A549 (cell line): ENCODE data around the gene GNAO1. TPM values are rescaled to one million over a fixed set of nuclear protein-coding genes. Genes with fewer than 3 reads are reported as not detected.

ENCODE experiments used
- ATAC-seq, 2 experiments: fragments of 200-7000 bp in 1 of 2; fragments of >200 bp in 1 of 2; cut with Nextera tagmentation in 1 of 2; cut with Tn5 transposase in 1 of 2; 3 replicates each; pipeline versions ENCODE4 v1.8.0 to v1.9.1; 2018 to 2020; ENCODE audit warnings: mild to moderate bottlenecking in 1 of 2, moderate library complexity in 1 of 2
- CTCF ChIA-PET: fragments of 300-600 bp; sonication (Branson Sonifier 250); formaldehyde crosslinking; extraction: SDS; loops from one replicate; lab custom pipeline; 2021; ENCODE audit warnings: antibody characterized with exemption, inconsistent platforms; lab: Yijun Ruan, JAX
- POLR2A ChIA-PET: fragments of 350-600 bp; formaldehyde crosslinking; extraction: SDS; loops from one replicate; lab custom pipeline; 2021; ENCODE audit warnings: antibody characterized with exemption, inconsistent platforms; lab: Yijun Ruan, JAX
- DNase-seq, 2 experiments: peaks; one replicate each; pipeline versions ENCODE4 v3.0.0 to v3.0.0-alpha.2; 2011 to 2016; ENCODE audit warnings: low read depth in 1 of 2, low spot score in 1 of 2
- FAIRE-seq: peaks from 2 replicates; lab custom pipeline; 2011; peaks lifted over from hg19 to GRCh38; lab: Jason Lieb, UNC
- H3K27ac ChIP-seq, 2 experiments: fragments of >200 bp; sonication (Bioruptor Twin); formaldehyde crosslinking; 3 replicates each; pipeline ENCODE4 v1.5.1; 2016 to 2017
- H3K4me1 ChIP-seq: fragments of >200 bp; sonication (Bioruptor Twin); formaldehyde crosslinking; 3 replicates; pipeline ENCODE4 v1.6.1; 2016
- H3K4me2 ChIP-seq: fragments of >200 bp; sonication (Bioruptor Twin); formaldehyde crosslinking; 3 replicates; pipeline ENCODE4 v1.6.1; 2016
- H3K4me3 ChIP-seq: fragments of >200 bp; sonication (Bioruptor Twin); formaldehyde crosslinking; 3 replicates; pipeline ENCODE4 v1.5.1; 2016
- H3K9me3 ChIP-seq: fragments of >200 bp; sonication (Bioruptor Twin); formaldehyde crosslinking; 3 replicates; pipeline ENCODE4 v1.6.1; 2016
- CTCF ChIP-seq: fragments of >200 bp; sonication (Bioruptor Twin); formaldehyde crosslinking; IDR thresholded peaks from 3 replicates; pipeline ENCODE4 v1.5.1; 2016
- ELK1 ChIP-seq: fragments of 150-350 bp; IDR thresholded peaks from 2 replicates; pipeline ENCODE4 v1.6.1; 2014; ENCODE audit warnings: low read depth, mild to moderate bottlenecking, low read length
- EP300 ChIP-seq, 2 experiments: fragments of >200 bp; sonication (Bioruptor Twin); formaldehyde crosslinking; IDR thresholded peaks; 2 replicates in 1 of 2; 3 replicates in 1 of 2; pipeline ENCODE4 v1.6.1; 2016 to 2017
- FOXS1 ChIP-seq: fragments of 250-450 bp; sonication (Bioruptor Pico); IDR thresholded peaks from 2 replicates; pipeline ENCODE4 v1.5.0; 2020; ENCODE audit warnings: mild to moderate bottlenecking, moderate library complexity
- GATA3 ChIP-seq: IDR thresholded peaks from 2 replicates; pipeline ENCODE4 v1.6.1; 2012; ENCODE audit warnings: borderline replicate concordance
- HDAC2 ChIP-seq: fragments of 200-600 bp; sonication (generic); IDR thresholded peaks from 2 replicates; pipeline ENCODE4 v1.6.1; 2016
- HOXB13 ChIP-seq: fragments of 250-450 bp; sonication (Bioruptor Pico); IDR thresholded peaks from 2 replicates; pipeline ENCODE4 v1.5.0; 2020; ENCODE audit warnings: low read depth, mild to moderate bottlenecking, moderate library complexity
- HOXB5 ChIP-seq: fragments of 250-450 bp; sonication (Bioruptor Pico); IDR thresholded peaks from 2 replicates; pipeline ENCODE4 v1.5.0; 2020; ENCODE audit warnings: mild to moderate bottlenecking, moderate library complexity
- JUNB ChIP-seq: fragments of >200 bp; sonication (Bioruptor Twin); formaldehyde crosslinking; IDR thresholded peaks from 2 replicates; pipeline ENCODE4 v1.6.1; 2016
- MAZ ChIP-seq: fragments of 150-350 bp; IDR thresholded peaks from 2 replicates; pipeline ENCODE4 v1.6.1; 2014; ENCODE audit warnings: antibody characterized with exemption, low read depth, low read length, borderline replicate concordance
- NR3C1 ChIP-seq: fragments of >200 bp; sonication (Bioruptor Twin); formaldehyde crosslinking; IDR thresholded peaks from 3 replicates; pipeline ENCODE4 v1.6.1; 2017
- PHF8 ChIP-seq: fragments of 200-600 bp; sonication (generic); IDR thresholded peaks from 2 replicates; pipeline ENCODE4 v1.6.1; 2016; ENCODE audit warnings: low read depth, mild to moderate bottlenecking, antibody characterized with exemption, moderate library complexity, borderline replicate concordance
- REST ChIP-seq: fragments of 200-600 bp; sonication (generic); IDR thresholded peaks from 2 replicates; pipeline ENCODE4 v1.6.1; 2016; ENCODE audit warnings: antibody characterized with exemption, mild to moderate bottlenecking, moderate library complexity
- RNF2 ChIP-seq: fragments of 200-600 bp; sonication (generic); IDR thresholded peaks from 2 replicates; pipeline ENCODE4 v1.6.1; 2016; ENCODE audit warnings: low read depth, mild to moderate bottlenecking, antibody characterized with exemption, moderate library complexity, borderline replicate concordance
- TFCP2L1 ChIP-seq: fragments of 250-450 bp; sonication (Bioruptor Pico); IDR thresholded peaks from 2 replicates; pipeline ENCODE4 v1.5.0; 2021; ENCODE audit warnings: mild to moderate bottlenecking
- TP53 ChIP-seq: fragments of 250-450 bp; sonication (Bioruptor Pico); IDR thresholded peaks from 2 replicates; pipeline ENCODE4 v1.5.0; 2021; ENCODE audit warnings: mild to moderate bottlenecking, moderate library complexity
- ZSCAN20 ChIP-seq: fragments of 250-450 bp; sonication (Bioruptor Pico); IDR thresholded peaks from 2 replicates; pipeline ENCODE4 v1.8.0; 2022; ENCODE audit warnings: mild to moderate bottlenecking, moderate library complexity
- WGBS: methylation state at CpG from one replicate; pipeline ENCODE4 v1.1.6; 2017; ENCODE audit errors: missing lambda C conversion rate; 5-methylcytosine and 5-hydroxymethylcytosine counted together
- polyA plus RNA-seq, 4 experiments: library from polyadenylated mRNA; depleted of rRNA in 3 of 4; stranded (reverse); fragments of >200 nt; fragmentation: RNase III in 1 of 4; extraction: RNeasy Plus Mini Kit Qiagen cat#74134 plus additional on column Dnase treatment in 1 of 4; gene quantifications; 2 replicates in 3 of 4; 3 replicates in 1 of 4; pipeline ENCODE4 v1.2.3, GENCODE V29; 2011 to 2017

The GNAO1 gene
- polyA plus RNA-seq, 2 of the 4 experiments (the other 2 are of a cell fraction): 0.22 to 0.23 TPM

- CTCF ChIA-PET: interaction anchor here (1.7 to 1.9 kb wide), 2 partner anchors 12 to 13 kb away, joined by 6 read pairs; no protein-coding TSS in a partner anchor
- no peak overlapping the region for H3K27ac ChIP-seq
- H3K4me2 ChIP-seq: no peak overlapping the region
- WGBS: 54% methylated on average over 3 of the region's 3 CpGs
- POLR2A ChIA-PET: no interaction called here
- no peaks in the 10 kb centered on the region for H3K9me3 ChIP-seq
- H3K4me3 ChIP-seq: no peak overlapping the region
- no peak for TF ChIP-seq TFCP2L1
- no peak for TF ChIP-seq NR3C1
- TF ChIP-seq REST: no peak
- no peak for TF ChIP-seq TP53 (CRISPR knock-in tag)
- no peak for TF ChIP-seq HOXB5 (CRISPR knock-in tag)
- TF ChIP-seq GATA3: no peak
- no peak for TF ChIP-seq JUNB
- no peak for TF ChIP-seq CTCF
- ATAC-seq (no peak), FAIRE-seq (no peak), DNase-seq (no peak)
- no peaks in the 10 kb centered on the region for H3K4me1 ChIP-seq
Observed at GRCh38 chr16:56265746-56266145, 74.5 kb downstream of the GNAO1 start.

GRCh38 chr16:56266641-56267607 lies 75.6 kb downstream of the GNAO1 start:
- no peak overlapping the region for H3K4me3 ChIP-seq
- FAIRE-seq (no peak), ATAC-seq (no peak), DNase-seq (no peak)
- H3K4me2 ChIP-seq: no peak overlapping the region
- 53% methylated on average over 17 of the region's 17 CpGs for WGBS
- H3K9me3 ChIP-seq: no peaks in the 10 kb centered on the region
- ChIA-PET POLR2A (no interaction called here), CTCF (interaction anchor here (1.9 kb wide), 1 partner anchor 10 kb away, joined by 6 read pairs; no protein-coding TSS in a partner anchor)
- H3K27ac ChIP-seq: no peak overlapping the region
- no peak for TF ChIP-seq RNF2
- no peak for TF ChIP-seq FOXS1 (CRISPR knock-in tag)
- no peak for TF ChIP-seq PHF8
- TF ChIP-seq HOXB13 (CRISPR knock-in tag): no peak
- TF ChIP-seq MAZ: no peak
- no peak for TF ChIP-seq EP300 (IDR thresholded peaks at IDR 0.05)
- no peak for TF ChIP-seq ZSCAN20 (CRISPR knock-in tag)
- no peak for TF ChIP-seq ELK1
- TF ChIP-seq HDAC2: no peak
- H3K4me1 ChIP-seq: no peaks in the 10 kb centered on the region
